Left ventricle myocardium inferior (tissue), 1 donor: ENCODE measurements around the gene AIG1. TPM values are rescaled to one million over a fixed set of nuclear protein-coding genes. Genes with fewer than 3 reads are reported as not detected.

Experiments
- DNase-seq: peaks from one replicate; pipeline ENCODE4 v3.0.0-alpha.2; 2020
- H3K27ac ChIP-seq: fragments of 200-600 bp; replicated peaks from 2 replicates; pipeline ENCODE4 v1.8.0; 2021
- H3K27me3 ChIP-seq: fragments of 200-600 bp; 2 replicates; pipeline ENCODE4 v1.8.0; 2021; ENCODE audit warnings: low read depth
- H3K36me3 ChIP-seq: fragments of 200-600 bp; 2 replicates; pipeline ENCODE4 v1.8.0; 2021
- H3K4me1 ChIP-seq: fragments of 200-600 bp; 2 replicates; pipeline ENCODE4 v1.8.0; 2021
- H3K4me3 ChIP-seq: fragments of 200-600 bp; 2 replicates; pipeline ENCODE4 v1.8.0; 2021; ENCODE audit warnings: mild to moderate bottlenecking, moderate library complexity
- H3K9me3 ChIP-seq: fragments of 200-600 bp; replicated peaks from 2 replicates; pipeline ENCODE4 v1.8.0; 2021
- intact Hi-C: fragments of 100-400 bp; cut with micrococcal nuclease; formaldehyde crosslinking; loops from one replicate; pipeline ENCODE4 v1.11.0; 2022
- total RNA-seq: library from RNA; stranded (reverse); fragmentation: NEBNext Ultra II Directional; extraction: Animal tissue kit (Norgen Biotek cat#: 25700); gene quantifications from one replicate; pipeline ENCODE4 v1.2.1, GENCODE V29; 2021
- TF ChIP-seq, protein P1 (sequence below): fragments of 200-600 bp; IDR thresholded peaks from 2 replicates; pipeline ENCODE4 v1.8.0; 2021; ENCODE audit warnings: antibody characterized with exemption, mild to moderate bottlenecking, borderline replicate concordance
- donor health status: DM: no; HTN: yes; CAD: no; lungs with severe emphysema.

Gene AIG1
- total RNA-seq, 1 donor from 2014 or later, result 76.5 TPM

GRCh38 chr6:143357561-143358255, 297.0 kb downstream of the AIG1 start:
- TF ChIP-seq, protein P1, sequence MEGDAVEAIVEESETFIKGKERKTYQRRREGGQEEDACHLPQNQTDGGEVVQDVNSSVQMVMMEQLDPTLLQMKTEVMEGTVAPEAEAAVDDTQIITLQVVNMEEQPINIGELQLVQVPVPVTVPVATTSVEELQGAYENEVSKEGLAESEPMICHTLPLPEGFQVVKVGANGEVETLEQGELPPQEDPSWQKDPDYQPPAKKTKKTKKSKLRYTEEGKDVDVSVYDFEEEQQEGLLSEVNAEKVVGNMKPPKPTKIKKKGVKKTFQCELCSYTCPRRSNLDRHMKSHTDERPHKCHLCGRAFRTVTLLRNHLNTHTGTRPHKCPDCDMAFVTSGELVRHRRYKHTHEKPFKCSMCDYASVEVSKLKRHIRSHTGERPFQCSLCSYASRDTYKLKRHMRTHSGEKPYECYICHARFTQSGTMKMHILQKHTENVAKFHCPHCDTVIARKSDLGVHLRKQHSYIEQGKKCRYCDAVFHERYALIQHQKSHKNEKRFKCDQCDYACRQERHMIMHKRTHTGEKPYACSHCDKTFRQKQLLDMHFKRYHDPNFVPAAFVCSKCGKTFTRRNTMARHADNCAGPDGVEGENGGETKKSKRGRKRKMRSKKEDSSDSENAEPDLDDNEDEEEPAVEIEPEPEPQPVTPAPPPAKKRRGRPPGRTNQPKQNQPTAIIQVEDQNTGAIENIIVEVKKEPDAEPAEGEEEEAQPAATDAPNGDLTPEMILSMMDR, result no peak
- H3K27me3 ChIP-seq, result no peaks in the 10 kb centered on the region
- H3K4me3 ChIP-seq, result no peak overlapping the region
- intact Hi-C loops, result no loop called here
- no peaks in the 10 kb centered on the region for H3K36me3 ChIP-seq
- peaks cover 28% of the 10 kb centered on the region for H3K9me3 ChIP-seq
- H3K27ac ChIP-seq, result no peak overlapping the region
- no peak for DNase-seq
- no peaks in the 10 kb centered on the region for H3K4me1 ChIP-seq

DNA sequence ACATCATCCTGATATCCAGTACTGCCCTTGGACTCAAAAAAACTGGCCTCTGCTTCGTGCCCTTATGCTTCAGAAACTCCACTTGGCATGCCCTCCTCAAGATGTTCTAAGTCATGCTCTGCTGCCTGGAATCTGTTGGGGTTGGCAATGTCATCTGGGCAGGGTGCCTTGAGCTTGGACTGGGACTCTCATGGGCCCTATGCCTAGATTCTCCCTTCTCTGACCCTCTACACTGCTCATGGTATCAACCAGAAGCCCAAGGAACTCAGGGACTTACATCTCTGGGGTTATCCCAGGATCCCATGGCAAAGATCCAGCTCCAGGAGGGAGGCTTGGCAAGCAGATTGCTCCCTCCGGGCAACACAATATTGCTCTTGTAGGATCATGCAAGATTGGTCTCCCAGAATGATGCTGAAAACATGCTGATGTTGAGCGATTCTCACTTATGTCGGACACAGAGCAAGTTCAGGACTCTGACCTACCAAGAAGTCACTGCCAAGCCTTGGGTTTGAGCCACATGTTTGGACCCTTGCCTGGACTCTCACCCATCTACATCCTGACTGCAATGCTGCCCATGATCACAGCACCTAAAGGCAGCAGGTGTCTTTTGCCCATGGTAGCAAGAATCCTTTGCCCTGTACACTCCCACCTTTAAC, 301.0 kb downstream of the AIG1 start:
- TF ChIP-seq, protein P1, result no peak
- no peak overlapping the region for H3K4me3 ChIP-seq
- no peaks in the 10 kb centered on the region for H3K27me3 ChIP-seq
- no peak for DNase-seq
- H3K4me1 ChIP-seq, result no peaks in the 10 kb centered on the region
- no peak overlapping the region for H3K27ac ChIP-seq
- H3K9me3 ChIP-seq, result no peaks in the 10 kb centered on the region
- intact Hi-C loops, result no loop called here
- H3K36me3 ChIP-seq, result no peaks in the 10 kb centered on the region

DNA sequence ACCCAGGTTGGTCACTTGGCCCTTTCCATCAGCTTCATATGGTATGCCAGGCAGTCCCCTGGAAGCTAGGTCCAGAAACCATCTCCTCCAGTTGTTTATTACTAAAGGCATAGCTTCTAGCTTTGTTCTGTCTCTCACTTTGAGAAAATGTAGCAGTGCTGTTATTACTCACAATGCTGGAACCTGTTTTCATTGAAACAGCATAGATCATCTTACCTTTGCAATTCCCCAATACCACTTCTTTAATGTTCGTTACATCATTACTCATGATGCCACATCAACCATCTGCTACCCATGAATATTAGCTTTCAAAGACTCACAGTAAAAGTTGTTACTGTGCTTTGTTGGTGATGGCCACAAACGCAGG, 301.5 kb downstream of the AIG1 start:
- intact Hi-C loops, result no loop called here
- TF ChIP-seq, protein P1, result no peak
- H3K4me3 ChIP-seq, result no peak overlapping the region
- H3K4me1 ChIP-seq, result no peaks in the 10 kb centered on the region
- no peaks in the 10 kb centered on the region for H3K36me3 ChIP-seq
- H3K9me3 ChIP-seq, result no peaks in the 10 kb centered on the region
- no peaks in the 10 kb centered on the region for H3K27me3 ChIP-seq
- DNase-seq, result no peak
- no peak overlapping the region for H3K27ac ChIP-seq

- TF ChIP-seq, protein P1, result no peak
- Histone ChIP-seq H3K36me3 (no peaks in the 10 kb centered on the region), H3K4me3 (no peak overlapping the region), H3K9me3 (no peaks in the 10 kb centered on the region), H3K4me1 (no peaks in the 10 kb centered on the region), H3K27me3 (no peaks in the 10 kb centered on the region), H3K27ac (no peak overlapping the region)
- intact Hi-C loops, result no loop called here
- DNase-seq, result no peak
These were observed 302.6 kb downstream of the AIG1 start for GRCh38 chr6:143363299-143363698.

- Histone ChIP-seq H3K4me1 (no peaks in the 10 kb centered on the region), H3K4me3 (no peak overlapping the region), H3K36me3 (no peaks in the 10 kb centered on the region), H3K27me3 (no peaks in the 10 kb centered on the region), H3K27ac (no peak overlapping the region), H3K9me3 (no peaks in the 10 kb centered on the region)
- TF ChIP-seq, protein P1, result no peak
- intact Hi-C loops, result no loop called here
- DNase-seq, result no peak
These were observed 307.7 kb downstream of the AIG1 start for GRCh38 chr6:143368426-143368825.
